HepG2 (cell line): ENCODE measurements around the gene ARHGAP22. TPM values are rescaled to one million over a fixed set of nuclear protein-coding genes. Genes with fewer than 3 reads are reported as not detected.

Source experiments
- ATAC-seq: fragments of 200-7000 bp; cut with Tn5 transposase; 3 replicates; pipeline ENCODE4 v1.9.1; 2020; ENCODE audit warnings: mild to moderate bottlenecking, moderate library complexity
- BruUV-seq: library from RNA; stranded (reverse); fragments of 400-500 nt; replicated peaks from 2 replicates; lab custom pipeline; 2021; lab: Mats Ljungman, UMichigan
- CTCF ChIA-PET: fragments of 300-600 bp; formaldehyde crosslinking; extraction: SDS; loops from one replicate; lab custom pipeline; 2021; ENCODE audit warnings: low total read pairs, inconsistent platforms, low intra/inter-chr PET ratio; lab: Yijun Ruan, JAX
- POLR2A ChIA-PET: fragments of 350-600 bp; sonication (Branson Sonifier 250); formaldehyde crosslinking; loops from one replicate; lab custom pipeline; 2020; ENCODE audit warnings: antibody characterized with exemption, inconsistent platforms; lab: Yijun Ruan, JAX
- DNase-seq: peaks from one replicate; pipeline ENCODE4 v3.0.0-alpha.2; 2015; ENCODE audit warnings: low spot score
- FAIRE-seq: peaks from 3 replicates; lab custom pipeline; 2011; peaks lifted over from hg19 to GRCh38; lab: Jason Lieb, UNC
- H2AFZ ChIP-seq: one replicate; pipeline ENCODE4 v1.6.1; 2011; ENCODE audit warnings: low read length, inconsistent platforms
- H3K27ac ChIP-seq: fragments of 300-600 bp; 3 replicates; pipeline ENCODE4 v1.8.0; 2011; ENCODE audit warnings: mixed run types, mild to moderate bottlenecking, mixed read lengths, low read length, inconsistent platforms; ENCODE audit not compliant: insufficient read depth; ENCODE audit errors: extremely low read length
- H3K27me3 ChIP-seq, 2 experiments: fragments of 200-600 bp in 1 of 2; 2 replicates in 1 of 2; 3 replicates in 1 of 2; pipeline versions ENCODE4 v1.6.0 to v1.8.0; 2011; ENCODE audit warnings: low read length in 2 of 2, mild to moderate bottlenecking in 2 of 2, moderate library complexity in 2 of 2, inconsistent platforms in 1 of 2; ENCODE audit not compliant: insufficient read depth in 2 of 2, control insufficient read depth in 1 of 2
- H3K36me3 ChIP-seq, 2 experiments: fragments of 200-600 bp in 1 of 2; replicated peaks in 1 of 2; 2 replicates in 1 of 2; 3 replicates in 1 of 2; pipeline versions ENCODE4 v1.5.1 to v1.8.0; 2011; ENCODE audit warnings: low read length in 2 of 2, inconsistent platforms in 1 of 2; ENCODE audit not compliant: insufficient read depth in 2 of 2, control insufficient read depth in 1 of 2
- H3K4me1 ChIP-seq: 2 replicates; pipeline ENCODE4 v1.5.1; 2012; ENCODE audit warnings: low read length, inconsistent platforms; ENCODE audit not compliant: insufficient read depth
- H3K4me2 ChIP-seq: 2 replicates; pipeline ENCODE4 v1.6.0; 2011; ENCODE audit warnings: low read depth, low read length, inconsistent platforms
- H3K4me3 ChIP-seq, 3 experiments: fragments of 200-600 bp in 1 of 3; sonication (generic), shearing (Covaris generic) in 1 of 3; replicated peaks in 1 of 3; 2 replicates each; pipeline ENCODE4 v1.5.1; 2011 to 2016; ENCODE audit warnings: low read length in 3 of 3, inconsistent platforms in 2 of 3, low read depth in 2 of 3, mild to moderate bottlenecking in 2 of 3, control low read depth in 1 of 3, mixed read lengths in 1 of 3; ENCODE audit not compliant: insufficient read depth in 1 of 3
- H3K79me2 ChIP-seq: one replicate; pipeline ENCODE4 v1.6.1; 2011; ENCODE audit warnings: low read length, inconsistent platforms; ENCODE audit not compliant: insufficient read depth
- H3K9ac ChIP-seq: 2 replicates; pipeline ENCODE4 v1.6.0; 2011; ENCODE audit warnings: mild to moderate bottlenecking, low read depth, low read length, inconsistent platforms; ENCODE audit not compliant: insufficient read depth
- H3K9me3 ChIP-seq: 2 replicates; pipeline ENCODE4 v1.5.1; 2012; ENCODE audit warnings: mild to moderate bottlenecking, low read length
- H4K20me1 ChIP-seq: 2 replicates; pipeline ENCODE4 v1.6.0; 2011; ENCODE audit warnings: inconsistent platforms, mild to moderate bottlenecking, low read length, moderate library complexity; ENCODE audit not compliant: insufficient read depth
- ARID2 ChIP-seq: sonication (generic); formaldehyde crosslinking; IDR thresholded peaks from 2 replicates; pipeline ENCODE4 v1.8.1; 2022; ENCODE audit warnings: mild to moderate bottlenecking, missing genetic modification reagents, borderline replicate concordance
- HNRNPLL ChIP-seq: fragments of 200-400 bp; formaldehyde crosslinking; IDR thresholded peaks from 2 replicates; pipeline ENCODE4 v1.6.1; 2017; ENCODE audit warnings: mild to moderate bottlenecking, low read depth, low read length; ENCODE audit not compliant: poor library complexity, severe bottlenecking
- PLRG1 ChIP-seq: fragments of 450-650 bp; conservative IDR thresholded peaks from 2 replicates; pipeline ENCODE4 v1.6.1; 2016
- PPARG ChIP-seq: conservative IDR thresholded peaks from 2 replicates; pipeline ENCODE4 v1.6.1; 2016; ENCODE audit warnings: missing biosample characterization, missing genetic modification reagents
- TAF15 ChIP-seq: fragments of 200-400 bp; formaldehyde crosslinking; IDR thresholded peaks from one replicate; pipeline ENCODE4 v1.6.1; 2018; ENCODE audit warnings: mild to moderate bottlenecking, low read depth, low read length; ENCODE audit not compliant: poor library complexity, severe bottlenecking
- ZNF276 ChIP-seq: sonication (generic); formaldehyde crosslinking; IDR thresholded peaks from 2 replicates; pipeline ENCODE4 v1.4.0; 2020; ENCODE audit warnings: mild to moderate bottlenecking, low read depth, missing genetic modification reagents
- ZNF619 ChIP-seq: sonication (generic); formaldehyde crosslinking; IDR thresholded peaks from 2 replicates; pipeline ENCODE4 v1.4.0; 2020; ENCODE audit warnings: mild to moderate bottlenecking, missing genetic modification reagents
- WGBS: methylation state at CpG from one replicate; pipeline ENCODE4 v1.1.6; 2017; ENCODE audit warnings: low lambda C conversion rate; 5-methylcytosine and 5-hydroxymethylcytosine counted together
- in situ Hi-C: cut with HindIII; loops from 2 replicates; pipeline ENCODE4 v1.10.0; 2017; ENCODE audit warnings: low pct_unique_long_range_greater_than_20kb; ENCODE audit not compliant: extremely low pct_ligation_motif_present
- intact Hi-C: fragments of 100-400 bp; cut with micrococcal nuclease; formaldehyde crosslinking; loops from one replicate; pipeline ENCODE4 v1.10.0; 2022; ENCODE audit not compliant: unreplicated experiment
- polyA plus RNA-seq, 8 experiments: library from polyadenylated mRNA; depleted of rRNA in 3 of 8; stranded (reverse) in 7 of 8; unstranded in 1 of 8; fragments of >200 nt; fragmentation: Illumina TruSeq in 4 of 8; extraction: Trizol in 4 of 8; gene quantifications; 2 replicates each; pipeline versions ENCODE4 v1.2.1 to v1.2.3, GENCODE V29; 2011 to 2016; ENCODE audit warnings: low read depth in 4 of 8, missing spikeins in 1 of 8, mixed read lengths in 1 of 8; ENCODE audit not compliant: insufficient read depth in 1 of 8
- total RNA-seq, 5 experiments: library from RNA; depleted of rRNA; stranded (reverse); fragments of >200 nt; fragmentation: Illumina TruSeq; extraction: Trizol; gene quantifications; 2 replicates each; pipeline ENCODE4 v1.2.3, GENCODE V29; 2016; ENCODE audit warnings: low read depth in 1 of 5

Gene ARHGAP22
- total and polyA plus RNA-seq, 2 of the 13 experiments (the other 11 are each of a cell fraction or from before 2014, with no cell fraction given), result 0.08 to 0.38 TPM

GRCh38 chr10:48430402-48430993, 174.4 kb downstream of the ARHGAP22 start (continued):
- TF ChIP-seq PPARG (CRISPR knock-in tag) (no peak), ARID2 (CRISPR knock-in tag) (no peak)

GRCh38 chr10:48429309-48429708, 175.6 kb downstream of the ARHGAP22 start:
- TF ChIP-seq HNRNPLL (no peak), TAF15 (no peak), PLRG1 (no peak), ZNF276 (CRISPR knock-in tag) (no peak), ZNF619 (no peak)
- ChIA-PET CTCF (no interaction called here), POLR2A (no interaction called here)
- Histone ChIP-seq H3K27ac (no peak overlapping the region), H3K36me3 (peaks cover 0 to 5% of the 10 kb centered on the region in 2 experiments; a peak in 1 of 5 replicates), H3K79me2 (no peaks in the 10 kb centered on the region), H3K27me3 (no peaks in the 10 kb centered on the region), H3K9me3 (no peaks in the 10 kb centered on the region), H4K20me1 (no peaks in the 10 kb centered on the region), H2AFZ (no peak overlapping the region), H3K4me1 (no peaks in the 10 kb centered on the region), H3K9ac (no peak overlapping the region), H3K4me2 (no peak overlapping the region), H3K4me3 (no peak overlapping the region)
- FAIRE-seq (no peak), ATAC-seq (no peak), DNase-seq (no peak)
- in situ Hi-C loops, result no loop called here
- intact Hi-C loops, result no loop called here
- whole genome bisulfite sequencing, result 96% methylated on average over 1 of the region's 1 CpG
- BruUV-seq, result no TSS peak
